ENCODE measurements around the gene HMX2.

Gene HMX2

GRCh38 chr10:123180101-123181090 lies 32.5 kb downstream of the HMX2 start:
- in situ Hi-C loops (cut with MboI; ENCODE audit: low sequenced_read_pairs): no loop called here

DNA sequence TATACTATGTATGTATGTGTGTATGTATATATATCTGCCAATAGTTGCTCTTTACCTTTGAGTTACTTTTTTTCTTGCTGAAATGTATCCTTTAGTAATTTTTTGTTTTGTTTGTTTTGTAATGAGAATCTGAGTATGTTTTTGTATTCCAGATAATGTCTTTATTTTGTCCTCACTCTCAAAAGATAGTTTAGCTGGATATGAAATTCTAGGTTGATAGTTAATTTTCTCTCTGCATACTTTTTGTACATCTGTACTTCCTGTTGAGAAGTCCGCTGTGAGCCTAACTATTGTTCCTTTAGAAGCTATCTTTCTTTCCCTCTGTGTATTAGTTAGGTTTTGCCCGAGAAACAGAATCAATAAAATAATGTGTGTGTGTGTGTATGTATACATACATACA lies 35.8 kb downstream of the HMX2 start:
- in situ Hi-C loops (cut with MboI; ENCODE audit: low sequenced_read_pairs): no loop called here

- in situ Hi-C loops (cut with MboI; ENCODE audit: low sequenced_read_pairs): no loop called here
These were observed 39.8 kb downstream of the HMX2 start for GRCh38 chr10:123187781-123188180.

- in situ Hi-C loops (cut with MboI; ENCODE audit: low sequenced_read_pairs): no loop called here
These were observed 44.0 kb downstream of the HMX2 start for GRCh38 chr10:123191886-123192285.

GRCh38 chr10:123194056-123194455 lies 46.1 kb downstream of the HMX2 start:
- in situ Hi-C loops (cut with MboI; ENCODE audit: low sequenced_read_pairs): no loop called here
